Thyroid gland (tissue), 4 donors: ENCODE results near the gene SCAP. TPM values are rescaled to one million over a fixed set of nuclear protein-coding genes. Genes with fewer than 3 reads are reported as not detected.
"Not testable (repeated sequence)": the region's sequence is repeated elsewhere in the genome, so short reads cannot be mapped to it uniquely, and the experiment has no call there.

Experiments
- DNase-seq, 2 donors: peaks; one replicate each; pipeline ENCODE4 v3.0.0-alpha.2; 2019
- H3K27ac ChIP-seq, 3 donors: fragments of 200-600 bp; sonication (generic); 1 replicate in 2 of 3; 2 replicates in 1 of 3; pipeline ENCODE4 v1.5.1; 2016 to 2019; ENCODE audit warnings: mild to moderate bottlenecking in 1 of 3, moderate library complexity in 1 of 3
- H3K27me3 ChIP-seq: fragments of 200-600 bp; sonication (generic); one replicate; pipeline ENCODE4 v1.5.1; 2019
- H3K36me3 ChIP-seq, 2 donors: fragments of 200-600 bp; sonication (generic); one replicate each; pipeline ENCODE4 v1.5.1; 2016 to 2019
- H3K4me1 ChIP-seq, 2 donors: fragments of 200-600 bp; sonication (generic); one replicate each; pipeline ENCODE4 v1.5.1; 2017 to 2019
- H3K4me3 ChIP-seq, 3 donors: fragments of 200-600 bp; sonication (generic); replicated peaks in 1 of 3; 1 replicate in 2 of 3; 2 replicates in 1 of 3; pipeline ENCODE4 v1.5.1; 2016; ENCODE audit warnings: mild to moderate bottlenecking in 1 of 3
- H3K9me3 ChIP-seq: fragments of 200-600 bp; sonication (generic); one replicate; pipeline ENCODE4 v1.5.1; 2017
- POLR2A ChIP-seq, 2 donors: fragments of 450-650 bp; IDR thresholded peaks; one replicate each; pipeline ENCODE4 v1.6.1; 2017; ENCODE audit warnings: antibody characterized with exemption in 2 of 2, mild to moderate bottlenecking in 2 of 2, moderate library complexity in 1 of 2
- WGBS, 2 donors: methylation state at CpG; one replicate each; pipeline ENCODE4 v1.1.5; 2017; 5-methylcytosine and 5-hydroxymethylcytosine counted together
- intact Hi-C: fragments of 100-400 bp; cut with DNase I; formaldehyde crosslinking; loops from one replicate; pipeline ENCODE4 v1.15.1; 2023
- total RNA-seq, 4 donors: library from RNA; depleted of rRNA; stranded (reverse); fragments of >200 nt; gene quantifications; one replicate each; pipeline ENCODE4 v1.2.3, GENCODE V29; 2016
- TF ChIP-seq, protein P1 (sequence below), 6 experiments: fragments of 200-600 bp in 3 of 6; fragments of 450-650 bp in 3 of 6; sonication (generic) in 3 of 6; IDR thresholded peaks; one replicate each; pipeline ENCODE4 v1.5.1; 2016 to 2019; ENCODE audit warnings: antibody characterized with exemption in 6 of 6, mild to moderate bottlenecking in 2 of 6, inconsistent platforms in 1 of 6, moderate library complexity in 1 of 6

SCAP gene
- total RNA-seq, 4 donors from 2014 or later = 56.8 to 102 (median 88.8) TPM

- Histone ChIP-seq H3K27me3 (no peaks in the 10 kb centered on the region), H3K27ac (no peak overlapping the region), H3K9me3 (no peaks in the 10 kb centered on the region), H3K36me3 (no peaks in the 10 kb centered on the region), H3K4me3 (no peak overlapping the region), H3K4me1 (peaks cover 0 to 3% of the 10 kb centered on the region in 2 donors)
- 64 to 69% methylated on average over 3 of the region's 3 CpGs for WGBS, 2 donors
- no peak for TF ChIP-seq POLR2A (IDR thresholded peaks at IDR 0.05)
- TF ChIP-seq, protein P1, sequence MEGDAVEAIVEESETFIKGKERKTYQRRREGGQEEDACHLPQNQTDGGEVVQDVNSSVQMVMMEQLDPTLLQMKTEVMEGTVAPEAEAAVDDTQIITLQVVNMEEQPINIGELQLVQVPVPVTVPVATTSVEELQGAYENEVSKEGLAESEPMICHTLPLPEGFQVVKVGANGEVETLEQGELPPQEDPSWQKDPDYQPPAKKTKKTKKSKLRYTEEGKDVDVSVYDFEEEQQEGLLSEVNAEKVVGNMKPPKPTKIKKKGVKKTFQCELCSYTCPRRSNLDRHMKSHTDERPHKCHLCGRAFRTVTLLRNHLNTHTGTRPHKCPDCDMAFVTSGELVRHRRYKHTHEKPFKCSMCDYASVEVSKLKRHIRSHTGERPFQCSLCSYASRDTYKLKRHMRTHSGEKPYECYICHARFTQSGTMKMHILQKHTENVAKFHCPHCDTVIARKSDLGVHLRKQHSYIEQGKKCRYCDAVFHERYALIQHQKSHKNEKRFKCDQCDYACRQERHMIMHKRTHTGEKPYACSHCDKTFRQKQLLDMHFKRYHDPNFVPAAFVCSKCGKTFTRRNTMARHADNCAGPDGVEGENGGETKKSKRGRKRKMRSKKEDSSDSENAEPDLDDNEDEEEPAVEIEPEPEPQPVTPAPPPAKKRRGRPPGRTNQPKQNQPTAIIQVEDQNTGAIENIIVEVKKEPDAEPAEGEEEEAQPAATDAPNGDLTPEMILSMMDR (IDR thresholded peaks at IDR 0.05) = no peak
- DNase-seq = peak; percentile 20 to 34
- intact Hi-C loops = no loop called here
Measured at GRCh38 chr3:47485812-47486211, 10.1 kb upstream of the SCAP start.

DNA sequence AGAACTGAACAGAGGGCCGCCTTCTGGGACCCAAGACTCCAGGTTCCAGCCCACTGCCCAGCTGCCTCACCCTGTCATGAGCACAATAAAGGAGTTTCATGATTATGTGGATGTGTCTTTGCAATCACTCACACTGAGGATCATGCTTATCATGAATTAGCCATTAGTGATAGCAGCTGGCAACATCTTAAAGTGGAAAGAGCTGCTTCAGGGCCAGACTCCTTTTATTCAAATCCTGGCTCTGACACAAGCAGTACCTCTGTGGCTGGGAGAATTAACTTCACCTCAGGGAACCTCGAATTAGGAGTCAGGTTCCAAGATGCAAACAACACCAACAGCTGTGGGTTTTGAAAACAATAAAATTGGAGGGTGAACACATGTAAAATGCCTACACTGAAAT lies 6.6 kb upstream of the SCAP start:
- peaks cover 6 to 14% of the 10 kb centered on the region in 2 donors for H3K4me1 ChIP-seq
- H3K9me3 ChIP-seq = no peaks in the 10 kb centered on the region
- intact Hi-C loops = no loop called here
- no peak overlapping the region for H3K4me3 ChIP-seq
- TF ChIP-seq, protein P1 (IDR thresholded peaks at IDR 0.05) = no peak
- no peak for TF ChIP-seq POLR2A (IDR thresholded peaks at IDR 0.05)
- H3K27ac ChIP-seq = no peak overlapping the region
- H3K27me3 ChIP-seq = no peaks in the 10 kb centered on the region
- no peaks in the 10 kb centered on the region for H3K36me3 ChIP-seq
- WGBS, 2 donors = 55 to 68% methylated on average over 2 of the region's 2 CpGs
- DNase-seq = no peak

DNA sequence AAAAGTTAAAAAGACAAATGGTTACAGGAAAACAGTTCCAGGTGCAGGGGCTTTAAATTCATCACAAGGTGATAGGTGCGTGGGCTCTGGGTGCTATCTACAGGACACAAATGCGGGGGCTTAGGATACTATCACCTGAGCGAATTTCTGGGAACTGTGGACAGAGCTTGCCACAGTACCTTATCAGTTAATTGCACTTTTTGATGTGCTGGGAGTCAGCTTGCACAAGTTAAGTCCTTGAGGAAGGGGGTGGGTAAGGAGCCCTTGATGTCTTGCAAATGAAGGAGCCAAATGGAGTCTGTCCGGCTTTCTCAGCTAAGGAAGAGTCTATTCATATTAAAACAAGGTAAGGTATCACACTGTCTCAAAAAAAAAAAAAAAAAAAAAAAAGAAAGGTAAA lies 6.0 kb upstream of the SCAP start:
- peaks cover 7 to 20% of the 10 kb centered on the region in 2 donors for H3K4me1 ChIP-seq
- DNase-seq, H3K27me3 ChIP-seq, H3K36me3 ChIP-seq, intact Hi-C loops, H3K4me3 ChIP-seq, H3K27ac ChIP-seq, H3K9me3 ChIP-seq: not testable (repeated sequence)
- 55 to 59% methylated on average over 4 of the region's 4 CpGs for WGBS, 2 donors

DNA sequence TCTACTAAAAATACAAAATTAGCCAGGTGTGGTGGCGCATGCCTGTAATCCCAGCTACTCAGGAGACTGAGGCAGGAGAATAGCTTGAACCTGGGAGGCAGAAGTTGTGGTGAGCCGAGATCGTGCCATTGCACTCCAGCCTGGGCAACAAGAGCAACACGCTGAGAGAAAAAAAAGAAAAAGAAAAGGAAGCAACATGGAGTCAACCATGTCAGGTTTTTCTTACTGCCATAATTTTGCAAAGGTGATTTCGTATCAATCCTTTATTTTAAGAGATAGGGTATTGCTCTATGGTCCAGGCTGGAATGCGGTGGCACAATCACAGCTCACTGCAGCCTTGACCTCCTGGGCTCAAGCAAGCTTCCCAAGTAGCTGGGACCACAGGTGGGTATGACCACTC lies 4.5 kb upstream of the SCAP start:
- H3K4me1 ChIP-seq = peaks cover 15 to 23% of the 10 kb centered on the region in 2 donors
- H3K36me3 ChIP-seq, H3K4me3 ChIP-seq, H3K9me3 ChIP-seq, H3K27me3 ChIP-seq, intact Hi-C loops, H3K27ac ChIP-seq, DNase-seq: not testable (repeated sequence)
- 95 to 97% methylated on average over 6 of the region's 6 CpGs for WGBS, 2 donors

DNA sequence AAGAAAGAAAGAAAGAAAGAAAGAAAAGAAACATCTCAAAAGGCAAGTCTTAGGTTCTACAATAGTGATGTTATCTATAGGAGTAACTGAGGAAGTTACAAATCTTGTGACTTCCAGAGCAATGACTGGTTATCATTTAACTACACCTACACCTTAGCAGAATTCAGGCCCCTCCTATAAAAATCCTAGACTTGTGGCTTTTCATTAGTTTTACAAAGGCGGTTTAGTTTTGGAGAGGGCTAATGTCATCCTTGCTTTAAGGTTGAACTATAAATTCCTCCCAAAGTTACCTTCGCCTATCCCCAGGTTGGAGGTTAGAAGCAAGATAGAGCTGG lies 4.1 kb upstream of the SCAP start:
- intact Hi-C loops = no loop called here

DNA sequence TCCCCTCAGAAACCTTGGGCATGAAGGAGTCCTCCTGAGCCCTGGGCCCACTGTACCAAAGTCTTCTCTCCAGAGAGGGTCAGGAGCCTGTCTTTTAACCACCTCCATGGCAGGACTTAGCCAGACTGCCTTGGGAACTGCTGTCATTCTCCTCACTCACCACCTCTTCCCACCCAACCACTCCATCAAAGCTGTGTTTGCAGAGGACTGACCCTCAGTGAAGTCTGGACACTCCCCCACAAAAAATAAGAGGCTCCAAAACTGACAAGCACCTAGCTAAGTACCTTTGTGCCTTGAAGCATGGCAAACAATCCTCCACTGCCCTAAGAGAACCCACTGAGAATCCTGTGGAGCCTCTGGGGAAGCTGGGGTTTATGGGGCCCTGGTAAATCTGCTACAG lies 2.3 kb upstream of the SCAP start:
- Histone ChIP-seq H3K4me1 (peaks cover 24 to 39% of the 10 kb centered on the region in 2 donors), H3K36me3 (no peaks in the 10 kb centered on the region), H3K27ac (no peak overlapping the region), H3K27me3 (no peaks in the 10 kb centered on the region), H3K9me3 (no peaks in the 10 kb centered on the region), H3K4me3 (no peak overlapping the region)
- peak; percentile 22 to 57 for DNase-seq
- intact Hi-C loops = no loop called here
- TF ChIP-seq, protein P1 (IDR thresholded peaks at IDR 0.05) = no peak
- TF ChIP-seq POLR2A (IDR thresholded peaks at IDR 0.05) = no peak

More for the DNA sequence above, 4.1 kb upstream of the SCAP start:
- Histone ChIP-seq H3K27ac (no peak overlapping the region), H3K36me3 (no peaks in the 10 kb centered on the region), H3K9me3 (no peaks in the 10 kb centered on the region), H3K4me3 (no peak overlapping the region), H3K4me1 (peaks cover 15 to 24% of the 10 kb centered on the region in 2 donors), H3K27me3 (no peaks in the 10 kb centered on the region)
- TF ChIP-seq, protein P1 (IDR thresholded peaks at IDR 0.05) = no peak
- no peak for TF ChIP-seq POLR2A (IDR thresholded peaks at IDR 0.05)
- no peak for DNase-seq
- 97 to 98% methylated on average over 2 of the region's 2 CpGs for WGBS, 2 donors
